ENCODE results near the gene CALHM6. TPM values are rescaled to one million over a fixed set of nuclear protein-coding genes. Genes with fewer than 3 reads are reported as not detected.

Gene CALHM6
- total RNA-seq, 1 experiment from 2014 or later: 0.44 TPM

- TF ChIP-seq FOXP4 (CRISPR knock-in tag; IDR thresholded peaks at IDR 0.05) (no peak), ZNF512 (CRISPR knock-in tag; IDR thresholded peaks at IDR 0.05; ENCODE audit: borderline replicate concordance) (no peak), PRRX2 (CRISPR knock-in tag; IDR thresholded peaks at IDR 0.05) (no peak), ZNF138 (CRISPR knock-in tag; conservative IDR thresholded peaks at IDR 0.05) (no peak), STAT6 (CRISPR knock-in tag; conservative IDR thresholded peaks at IDR 0.05; ENCODE audit: low read depth) (no peak), TEAD4 (CRISPR knock-in tag; IDR thresholded peaks at IDR 0.05) (no peak), ZNF532 (CRISPR knock-in tag; IDR thresholded peaks at IDR 0.05; ENCODE audit: borderline replicate concordance) (no peak), ETV6 (CRISPR knock-in tag; IDR thresholded peaks at IDR 0.05) (no peak), PRDM15 (CRISPR knock-in tag; IDR thresholded peaks at IDR 0.05) (no peak), ZBTB43 (CRISPR knock-in tag; IDR thresholded peaks at IDR 0.05) (no peak), HMGA2 (CRISPR knock-in tag; IDR thresholded peaks at IDR 0.05) (no peak), MYBL2 (CRISPR knock-in tag; IDR thresholded peaks at IDR 0.05) (no peak), E2F4 (CRISPR knock-in tag; IDR thresholded peaks at IDR 0.05; ENCODE audit: borderline replicate concordance, low read depth) (no peak), ZNF219 (CRISPR knock-in tag; IDR thresholded peaks at IDR 0.05; ENCODE audit: borderline replicate concordance) (no peak), ATF6 (CRISPR knock-in tag; IDR thresholded peaks at IDR 0.05) (no peak)
- Mint-ChIP-seq H3K27ac (no peak overlapping the region), H3K27me3 (ENCODE audit: low read depth) (no peaks in the 10 kb centered on the region; the same call in 1 of the 2 replicates), H3K9me3 (peaks cover 6% of the 10 kb centered on the region; the same call in 1 of the 2 replicates), H3K4me3 (no peak overlapping the region), H3K36me3 (no peaks in the 10 kb centered on the region), H3K4me1 (no peaks in the 10 kb centered on the region)
- DNase-seq (ENCODE audit: low spot score): no peak
- ATAC-seq: no peak
- POLR2A ChIA-PET: no interaction called here
- CTCF ChIA-PET: no interaction called here
These were observed 24.5 kb downstream of the CALHM6 start for GRCh38 chr6:116485559-116486184.
